SK-N-SH (cell line): Measurements from ENCODE around the gene COL5A1. TPM values are rescaled to one million over a fixed set of nuclear protein-coding genes. Genes with fewer than 3 reads are reported as not detected.

Experiments used
- CTCF ChIA-PET: fragments of 300-600, 350-600 bp; formaldehyde crosslinking; extraction: SDS; loops from one replicate; lab custom pipeline; 2021; lab: Yijun Ruan, JAX
- POLR2A ChIA-PET: fragments of 350-600 bp; sonication (Branson Sonifier 250); formaldehyde crosslinking; extraction: SDS; loops from one replicate; lab custom pipeline; 2020; ENCODE audit warnings: antibody characterized with exemption, inconsistent platforms; lab: Yijun Ruan, JAX
- DNase-seq: peaks from one replicate; pipeline ENCODE4 v3.0.0; 2012
- H2AFZ ChIP-seq: fragments of 200-600 bp; sonication (generic); 2 replicates; pipeline ENCODE4 v1.8.1; 2016; ENCODE audit warnings: antibody characterized with exemption, mild to moderate bottlenecking, low read depth
- H3F3A ChIP-seq: fragments of 200-600 bp; sonication (generic); replicated peaks from 2 replicates; pipeline ENCODE3; 2016; ENCODE audit warnings: antibody characterized with exemption, mild to moderate bottlenecking; ENCODE audit not compliant: insufficient read depth
- H3K27ac ChIP-seq, 2 experiments: fragments of 200-500 bp in 1 of 2; fragments of 200-600 bp in 1 of 2; sonication (Bioruptor generic) in 1 of 2; sonication (generic), shearing (Covaris generic) in 1 of 2; 2 replicates each; pipeline versions ENCODE4 v1.5.1 to v1.6.1; 2014 to 2016; ENCODE audit warnings: low read depth in 2 of 2, inconsistent platforms in 1 of 2, low read length in 1 of 2, mild to moderate bottlenecking in 1 of 2, mixed read lengths in 1 of 2
- H3K27me3 ChIP-seq: fragments of 200-600 bp; sonication (generic), shearing (Covaris generic); 2 replicates; pipeline ENCODE4 v1.6.1; 2016; ENCODE audit warnings: mixed run types; ENCODE audit not compliant: insufficient read depth
- H3K36me3 ChIP-seq, 2 experiments: fragments of 200-500 bp in 1 of 2; fragments of 200-600 bp in 1 of 2; sonication (Bioruptor generic) in 1 of 2; sonication (generic) in 1 of 2; replicated peaks in 1 of 2; 2 replicates each; pipeline versions ENCODE3 to v1.5.1; 2014 to 2016; ENCODE audit warnings: low read length in 1 of 2, mild to moderate bottlenecking in 1 of 2; ENCODE audit not compliant: insufficient read depth in 2 of 2, control insufficient read depth in 1 of 2
- H3K4me1 ChIP-seq, 2 experiments: fragments of 200-500 bp in 1 of 2; fragments of 200-600 bp in 1 of 2; sonication (Bioruptor generic) in 1 of 2; sonication (generic), shearing (Covaris generic) in 1 of 2; 2 replicates each; pipeline versions ENCODE4 v1.5.1 to v1.6.1; 2014 to 2016; ENCODE audit warnings: low read depth in 1 of 2, low read length in 1 of 2, mixed run types in 1 of 2; ENCODE audit not compliant: insufficient read depth in 2 of 2, control insufficient read depth in 1 of 2
- H3K4me2 ChIP-seq: fragments of 200-600 bp; sonication (generic), shearing (Covaris generic); 2 replicates; pipeline ENCODE4 v1.6.1; 2017; ENCODE audit warnings: mixed run types
- H3K4me3 ChIP-seq, 2 experiments: fragments of 200-500 bp in 1 of 2; fragments of 200-600 bp in 1 of 2; sonication (Bioruptor generic) in 1 of 2; sonication (generic), shearing (Covaris generic) in 1 of 2; 2 replicates each; pipeline versions ENCODE4 v1.5.1 to v1.8.1; 2014 to 2016; ENCODE audit warnings: low read depth in 2 of 2, inconsistent platforms in 1 of 2, low read length in 1 of 2, mild to moderate bottlenecking in 1 of 2, mixed read lengths in 1 of 2, moderate library complexity in 1 of 2
- H3K79me2 ChIP-seq: fragments of 200-600 bp; sonication (generic); 2 replicates; pipeline ENCODE4 v1.8.1; 2017; ENCODE audit warnings: mild to moderate bottlenecking; ENCODE audit not compliant: insufficient read depth
- H3K9ac ChIP-seq: fragments of 200-600 bp; sonication (generic); 2 replicates; pipeline ENCODE4 v1.6.1; 2017; ENCODE audit warnings: mixed run types
- H3K9me2 ChIP-seq: fragments of 200-600 bp; sonication (generic); 2 replicates; pipeline ENCODE4 v1.6.1; 2017; ENCODE audit warnings: mixed run types
- H3K9me3 ChIP-seq: fragments of 200-600 bp; sonication (generic); 2 replicates; pipeline ENCODE4 v1.6.1; 2017; ENCODE audit warnings: mixed run types, mild to moderate bottlenecking, moderate library complexity
- H4K20me1 ChIP-seq: fragments of 200-600 bp; sonication (generic); 2 replicates; pipeline ENCODE4 v1.6.1; 2017; ENCODE audit warnings: mild to moderate bottlenecking, mixed run types; ENCODE audit not compliant: insufficient read depth
- CHD2 ChIP-seq: fragments of 150-350 bp; IDR thresholded peaks from 2 replicates; pipeline ENCODE4 v1.6.1; 2018; ENCODE audit warnings: low read length; ENCODE audit not compliant: partially characterized antibody
- EZH2phosphoT487 ChIP-seq: fragments of 200-600 bp; sonication (generic); IDR thresholded peaks from 2 replicates; pipeline ENCODE4 v1.6.1; 2017; ENCODE audit warnings: low read depth, mixed run types, mild to moderate bottlenecking, antibody characterized with exemption, moderate library complexity, borderline replicate concordance
- JUND ChIP-seq: IDR thresholded peaks from 2 replicates; pipeline ENCODE4 v1.4.0; 2012
- MAX ChIP-seq: IDR thresholded peaks from 2 replicates; pipeline ENCODE4 v1.4.0; 2012; ENCODE audit warnings: low read depth
- NFIC ChIP-seq: IDR thresholded peaks from 2 replicates; pipeline ENCODE4 v1.4.0; 2012; ENCODE audit warnings: borderline replicate concordance
- PBX3 ChIP-seq: IDR thresholded peaks from 2 replicates; pipeline ENCODE4; 2012
- POLR2AphosphoS5 ChIP-seq: IDR thresholded peaks from 2 replicates; pipeline ENCODE4 v1.6.1; 2012; ENCODE audit warnings: low read depth, low read length
- RCOR1 ChIP-seq: fragments of 150-350 bp; IDR thresholded peaks from 2 replicates; pipeline ENCODE4 v1.6.1; 2017; ENCODE audit warnings: antibody characterized with exemption, low read length
- REST ChIP-seq: IDR thresholded peaks from 2 replicates; pipeline ENCODE4 v1.6.1; 2012; ENCODE audit warnings: mild to moderate bottlenecking, low read depth, low read length, moderate library complexity
- RXRA ChIP-seq: IDR thresholded peaks from 2 replicates; pipeline ENCODE4 v1.4.0; 2012; ENCODE audit warnings: low read depth, mild to moderate bottlenecking, borderline replicate concordance
- SMC3 ChIP-seq: IDR thresholded peaks from 2 replicates; pipeline ENCODE4 v1.6.1; 2012; ENCODE audit warnings: low read depth, low read length, improper control_type of control experiment
- TAF1 ChIP-seq: IDR thresholded peaks from 2 replicates; pipeline ENCODE4 v1.6.1; 2012; ENCODE audit warnings: low read depth, mild to moderate bottlenecking, low read length, moderate library complexity, borderline replicate concordance
- TEAD4 ChIP-seq: IDR thresholded peaks from 2 replicates; pipeline ENCODE4 v1.4.0; 2012; ENCODE audit warnings: mild to moderate bottlenecking, borderline replicate concordance; ENCODE audit not compliant: insufficient read depth
- YY1 ChIP-seq: IDR thresholded peaks from 2 replicates; pipeline ENCODE4 v1.4.0; 2012; ENCODE audit warnings: low read depth, mild to moderate bottlenecking
- WGBS: methylation state at CpG from one replicate; pipeline ENCODE4 v1.1.6; 2017; ENCODE audit warnings: low lambda C conversion rate; 5-methylcytosine and 5-hydroxymethylcytosine counted together
- polyA plus RNA-seq, 3 experiments: library from polyadenylated mRNA; depleted of rRNA; stranded (reverse); fragments of >200 nt; gene quantifications; 2 replicates each; pipeline ENCODE4 v1.2.3, GENCODE V29; 2012

Gene COL5A1
- polyA plus RNA-seq, 1 of the 3 experiments (the other 2 are of a cell fraction) = 73.8 TPM

GRCh38 chr9:134661299-134661698 is 19.7 kb downstream of the COL5A1 start:
- H3K4me2 ChIP-seq = peak overlapping the region; percentile 72
- peak overlapping the region; percentile 92 to 97 for H3K27ac ChIP-seq
- 66% methylated on average over 3 of the region's 6 CpGs for WGBS
- H3K79me2 ChIP-seq = peaks cover 81% of the 10 kb centered on the region
- peaks cover 90% of the 10 kb centered on the region for H4K20me1 ChIP-seq
- no peak for DNase-seq
- peaks cover 0 to 36% of the 10 kb centered on the region in 2 experiments for H3K36me3 ChIP-seq
- CTCF ChIA-PET = interaction anchor here (0.6 to 4.4 kb wide), 14 partner anchors 12 to 214 kb away, joined by 3 to 24 read pairs (median 4); no protein-coding TSS in a partner anchor
- POLR2A ChIA-PET = no interaction called here
- TF ChIP-seq RXRA (no peak), JUND (no peak), CHD2 (no peak), PBX3 (no peak), POLR2AphosphoS5 (no peak)
- peaks cover 29 to 40% of the 10 kb centered on the region in 2 experiments for H3K4me1 ChIP-seq
- H3K27me3 ChIP-seq = no peaks in the 10 kb centered on the region
- H3K9me3 ChIP-seq = no peaks in the 10 kb centered on the region
- H3K4me3 ChIP-seq = no peak overlapping the region; a peak in 1 of 4 replicates
- H2AFZ ChIP-seq = no peak overlapping the region
- H3K9me2 ChIP-seq = no peaks in the 10 kb centered on the region
- H3F3A ChIP-seq = peaks cover 78% of the 10 kb centered on the region
- H3K9ac ChIP-seq = peak overlapping the region; percentile 67; the same call in 1 of the 2 replicates

GRCh38 chr9:134661791-134662142 is 20.2 kb downstream of the COL5A1 start:
- Histone ChIP-seq H4K20me1 (peaks cover 91% of the 10 kb centered on the region), H3K27me3 (no peaks in the 10 kb centered on the region), H3K36me3 (peaks cover 0 to 33% of the 10 kb centered on the region in 2 experiments), H3K9ac (peak overlapping the region; percentile 67; the same call in 1 of the 2 replicates), H3F3A (peaks cover 74% of the 10 kb centered on the region), H3K9me2 (no peaks in the 10 kb centered on the region), H3K4me3 (no peak overlapping the region; a peak in 1 of 4 replicates), H3K9me3 (no peaks in the 10 kb centered on the region)
- DNase-seq = peak; percentile 62
- POLR2A ChIA-PET = no interaction called here
- WGBS = 17% methylated on average over 11 of the region's 11 CpGs
- TF ChIP-seq EZH2phosphoT487 = no peak
- 0 out of 2 replicates have a peak, but pooled peaks have one; percentile 25 for TF ChIP-seq MAX
- TF ChIP-seq, all 33 proteins: peak for 1
- peak overlapping the region; percentile 92 to 97 for H3K27ac ChIP-seq
- H3K4me1 ChIP-seq = peaks cover 33 to 40% of the 10 kb centered on the region in 2 experiments
- CTCF ChIA-PET = interaction anchor here (0.6 to 4.4 kb wide), 10 partner anchors 12 to 214 kb away, joined by 3 to 24 read pairs (median 6); no protein-coding TSS in a partner anchor
- peak overlapping the region; percentile 72 for H3K4me2 ChIP-seq
- H3K79me2 ChIP-seq = peaks cover 82% of the 10 kb centered on the region
- H2AFZ ChIP-seq = no peak overlapping the region

- peaks cover 38 to 40% of the 10 kb centered on the region in 2 experiments for H3K4me1 ChIP-seq
- H3K4me2 ChIP-seq = peak overlapping the region; percentile 72
- H3K27ac ChIP-seq = peak overlapping the region; percentile 92 to 97
- peaks cover 87% of the 10 kb centered on the region for H3K79me2 ChIP-seq
- no peaks in the 10 kb centered on the region for H3K9me2 ChIP-seq
- H3F3A ChIP-seq = peaks cover 76% of the 10 kb centered on the region
- H3K9me3 ChIP-seq = no peaks in the 10 kb centered on the region
- CTCF ChIA-PET = interaction anchor here (0.5 to 4.4 kb wide), 8 partner anchors 28 to 802 kb away, joined by 3 to 24 read pairs (median 6); no protein-coding TSS in a partner anchor
- H2AFZ ChIP-seq = no peak overlapping the region
- POLR2A ChIA-PET = no interaction called here
- no peaks in the 10 kb centered on the region for H3K27me3 ChIP-seq
- DNase-seq = peak; percentile 81
- peaks cover 96% of the 10 kb centered on the region for H4K20me1 ChIP-seq
- 13% methylated on average over 16 of the region's 17 CpGs for WGBS
- H3K4me3 ChIP-seq = peak overlapping the region; percentile 10 to 23; a peak in 2 of 4 replicates
- H3K9ac ChIP-seq = peak overlapping the region; percentile 67; the same call in 1 of the 2 replicates
- H3K36me3 ChIP-seq = peaks cover under 1 to 35% of the 10 kb centered on the region in 2 experiments
- TF ChIP-seq RCOR1 (peak; percentile 90; the same call in 1 of the 2 replicates), REST (peak; percentile 10; the same call in 1 of the 2 replicates), YY1 (peak; percentile 63), SMC3 (0 out of 2 replicates have a peak, but pooled peaks have one; percentile 7), NFIC (peak; percentile 84), JUND (peak; percentile 56), EZH2phosphoT487 (no peak), RXRA (peak; percentile 93; the same call in 1 of the 2 replicates), TEAD4 (peak; percentile 94), TAF1 (0 out of 2 replicates have a peak, but pooled peaks have one; percentile 17)
Observed at GRCh38 chr9:134662143-134662876, 20.7 kb downstream of the COL5A1 start.
